Nephron (organoid): ENCODE data around the gene NT5C3A.

Experiments
- H3K27ac Mint-ChIP-seq, 3 experiments: 2 replicates each; pipeline ENCODE4 v1.8.0; 2020; ENCODE audit warnings: mixed read lengths in 3 of 3, mild to moderate bottlenecking in 2 of 3, moderate library complexity in 1 of 3
- H3K27me3 Mint-ChIP-seq: 2 replicates; pipeline ENCODE4 v1.8.0; 2021; ENCODE audit warnings: low read depth, mild to moderate bottlenecking, moderate library complexity, mixed read lengths
- H3K36me3 Mint-ChIP-seq: 2 replicates; pipeline ENCODE4 v1.8.0; 2020; ENCODE audit warnings: low read depth, mixed read lengths
- H3K4me1 Mint-ChIP-seq: 2 replicates; pipeline ENCODE4 v1.8.0; 2020; ENCODE audit warnings: mixed read lengths
- H3K4me3 Mint-ChIP-seq, 3 experiments: 2 replicates each; pipeline ENCODE4 v1.8.0; 2020; ENCODE audit warnings: mild to moderate bottlenecking in 3 of 3, mixed read lengths in 3 of 3, moderate library complexity in 2 of 3
- H3K9me3 Mint-ChIP-seq: 2 replicates; pipeline ENCODE4 v1.8.0; 2020; ENCODE audit warnings: mixed read lengths
- TF ChIP-seq, protein P1 (sequence below), 3 experiments: fragments of 200-600 bp; sonication (generic); IDR thresholded peaks; one replicate each; pipeline ENCODE4 v1.5.0; 2021; ENCODE audit warnings: antibody characterized with exemption in 3 of 3; ENCODE audit not compliant: unreplicated experiment in 3 of 3

NT5C3A gene

DNA sequence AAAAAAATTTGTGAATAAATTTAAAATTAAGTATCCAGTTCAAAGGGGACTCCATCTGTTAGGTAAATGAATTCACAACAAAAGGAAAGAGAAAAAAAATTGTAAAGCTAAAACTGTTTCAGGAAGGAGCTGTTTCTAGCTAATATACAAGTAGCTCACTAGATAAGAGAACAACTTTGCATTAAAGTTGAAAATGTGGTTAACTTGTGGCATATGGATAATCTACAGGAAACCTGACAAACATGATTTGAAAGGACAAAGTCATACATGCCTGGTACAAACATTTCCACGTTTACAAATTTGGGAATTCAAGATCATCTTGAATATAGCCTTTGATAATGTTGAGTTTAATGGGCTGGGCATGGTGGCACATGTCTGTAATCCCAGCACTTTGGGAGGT lies 8.9 kb downstream of the NT5C3A start:
- Mint-ChIP-seq H3K27me3 (no peaks in the 10 kb centered on the region), H3K4me1 (peaks cover 13% of the 10 kb centered on the region), H3K4me3 (no peak overlapping the region), H3K27ac (no peak overlapping the region), H3K9me3 (no peaks in the 10 kb centered on the region), H3K36me3 (peaks cover 13% of the 10 kb centered on the region)
- TF ChIP-seq, protein P1, sequence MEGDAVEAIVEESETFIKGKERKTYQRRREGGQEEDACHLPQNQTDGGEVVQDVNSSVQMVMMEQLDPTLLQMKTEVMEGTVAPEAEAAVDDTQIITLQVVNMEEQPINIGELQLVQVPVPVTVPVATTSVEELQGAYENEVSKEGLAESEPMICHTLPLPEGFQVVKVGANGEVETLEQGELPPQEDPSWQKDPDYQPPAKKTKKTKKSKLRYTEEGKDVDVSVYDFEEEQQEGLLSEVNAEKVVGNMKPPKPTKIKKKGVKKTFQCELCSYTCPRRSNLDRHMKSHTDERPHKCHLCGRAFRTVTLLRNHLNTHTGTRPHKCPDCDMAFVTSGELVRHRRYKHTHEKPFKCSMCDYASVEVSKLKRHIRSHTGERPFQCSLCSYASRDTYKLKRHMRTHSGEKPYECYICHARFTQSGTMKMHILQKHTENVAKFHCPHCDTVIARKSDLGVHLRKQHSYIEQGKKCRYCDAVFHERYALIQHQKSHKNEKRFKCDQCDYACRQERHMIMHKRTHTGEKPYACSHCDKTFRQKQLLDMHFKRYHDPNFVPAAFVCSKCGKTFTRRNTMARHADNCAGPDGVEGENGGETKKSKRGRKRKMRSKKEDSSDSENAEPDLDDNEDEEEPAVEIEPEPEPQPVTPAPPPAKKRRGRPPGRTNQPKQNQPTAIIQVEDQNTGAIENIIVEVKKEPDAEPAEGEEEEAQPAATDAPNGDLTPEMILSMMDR (IDR thresholded peaks at IDR 0.05; ENCODE audit: unreplicated experiment in 3 of 3) = no peak

- no peaks in the 10 kb centered on the region for H3K9me3 Mint-ChIP-seq
- peak overlapping the region in 2 of 3 experiments; percentile 29 to 70 for H3K27ac Mint-ChIP-seq
- peaks cover 8% of the 10 kb centered on the region for H3K4me1 Mint-ChIP-seq
- TF ChIP-seq, protein P1 (IDR thresholded peaks at IDR 0.05; ENCODE audit: unreplicated experiment in 3 of 3) = peak; percentile 69 to 81 (median 74)
- peaks cover 3% of the 10 kb centered on the region for H3K36me3 Mint-ChIP-seq
- no peak overlapping the region for H3K4me3 Mint-ChIP-seq
- no peaks in the 10 kb centered on the region for H3K27me3 Mint-ChIP-seq
These were observed 11.8 kb downstream of the NT5C3A start for GRCh38 chr7:33050535-33051318.

DNA sequence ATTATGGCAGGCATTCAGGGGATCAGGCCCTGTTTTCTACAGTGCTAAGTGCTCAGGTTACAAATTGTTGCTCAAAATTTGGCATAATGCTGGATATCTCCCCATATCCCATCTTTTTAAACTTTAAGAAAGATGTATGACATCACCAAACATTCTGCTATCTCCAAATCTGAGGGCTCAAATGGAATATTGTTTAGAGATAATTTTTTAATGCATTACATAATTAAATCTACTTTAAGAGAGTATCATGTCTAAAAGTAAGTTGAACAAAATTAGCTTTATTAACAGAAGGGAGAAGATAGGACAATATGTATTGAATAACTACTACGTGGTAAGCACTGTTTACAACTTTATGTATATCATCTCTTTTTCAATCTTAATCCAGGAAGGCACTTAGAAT lies 13.9 kb downstream of the NT5C3A start:
- Mint-ChIP-seq H3K9me3 (no peaks in the 10 kb centered on the region), H3K27ac (no peak overlapping the region), H3K4me1 (peaks cover 21% of the 10 kb centered on the region), H3K27me3 (no peaks in the 10 kb centered on the region), H3K36me3 (no peaks in the 10 kb centered on the region), H3K4me3 (no peak overlapping the region)
- TF ChIP-seq, protein P1 (IDR thresholded peaks at IDR 0.05; ENCODE audit: unreplicated experiment in 3 of 3) = no peak

DNA sequence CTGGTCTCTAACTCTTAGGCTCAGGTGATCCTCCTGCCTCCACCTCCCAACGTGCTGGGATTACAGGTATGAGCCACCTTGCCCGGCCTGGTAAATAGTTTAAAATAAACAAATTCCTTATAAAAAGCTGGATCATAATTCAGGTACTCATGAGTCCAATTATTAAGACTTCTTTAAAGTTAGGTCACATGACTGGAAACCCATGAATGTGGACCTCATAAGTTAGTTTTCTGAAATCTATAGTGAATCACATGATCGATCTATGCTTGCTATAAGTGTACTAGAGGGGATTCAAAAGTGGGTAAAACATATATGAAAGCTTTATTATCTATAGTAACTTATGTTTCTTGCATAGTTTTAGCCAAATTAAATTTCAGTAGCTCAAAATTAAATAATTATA lies 14.3 kb downstream of the NT5C3A start:
- Mint-ChIP-seq H3K4me3 (no peak overlapping the region), H3K9me3 (no peaks in the 10 kb centered on the region), H3K27ac (no peak overlapping the region), H3K36me3 (no peaks in the 10 kb centered on the region), H3K27me3 (no peaks in the 10 kb centered on the region), H3K4me1 (peaks cover 26% of the 10 kb centered on the region)
- TF ChIP-seq, protein P1 (IDR thresholded peaks at IDR 0.05; ENCODE audit: unreplicated experiment in 3 of 3) = no peak

- TF ChIP-seq, protein P1 (IDR thresholded peaks at IDR 0.05; ENCODE audit: unreplicated experiment in 3 of 3) = no peak
- Mint-ChIP-seq H3K9me3 (no peaks in the 10 kb centered on the region), H3K27ac (peak overlapping the region; percentile 29 to 74 (median 72)), H3K36me3 (no peaks in the 10 kb centered on the region), H3K27me3 (no peaks in the 10 kb centered on the region), H3K4me1 (peaks cover 32% of the 10 kb centered on the region), H3K4me3 (no peak overlapping the region)
These were observed 17.6 kb downstream of the NT5C3A start for GRCh38 chr7:33044986-33045385.

DNA sequence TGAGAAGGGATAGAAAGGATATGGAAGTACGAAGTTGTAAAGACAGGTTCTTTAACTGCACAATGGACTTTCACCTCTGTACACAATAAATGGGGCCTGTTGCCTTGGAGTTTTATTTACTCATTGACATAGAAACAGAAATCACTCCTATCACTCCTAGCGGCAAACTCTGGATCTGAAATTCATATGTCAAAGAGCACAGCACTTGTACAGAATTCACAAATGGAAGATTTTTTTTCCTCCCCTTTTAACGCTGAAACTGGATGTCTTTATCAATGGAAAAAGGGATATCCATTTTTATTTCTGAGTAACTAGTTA lies 18.2 kb downstream of the NT5C3A start:
- Mint-ChIP-seq H3K36me3 (no peaks in the 10 kb centered on the region), H3K4me3 (no peak overlapping the region), H3K27ac (peak overlapping the region; percentile 72 to 92 (median 89)), H3K9me3 (no peaks in the 10 kb centered on the region), H3K4me1 (peaks cover 38% of the 10 kb centered on the region), H3K27me3 (no peaks in the 10 kb centered on the region)
- TF ChIP-seq, protein P1 (IDR thresholded peaks at IDR 0.05; ENCODE audit: unreplicated experiment in 3 of 3) = no peak
